Heart left ventricle (tissue), 16 donors: ENCODE results near the gene NAA16. TPM values are rescaled to one million over a fixed set of nuclear protein-coding genes. Genes with fewer than 3 reads are reported as not detected.

Experiments used
- ATAC-seq, 4 donors: fragments of 200-7000 bp; cut with Tn5 transposase; one replicate each; pipeline ENCODE4 v1.9.1; 2020 to 2022; ENCODE audit warnings: moderate library complexity in 4 of 4, mild to moderate bottlenecking in 3 of 4, moderate number of reproducible peaks in 1 of 4
- DNase-seq, 5 donors: peaks; one replicate each; pipeline ENCODE4 v3.0.0-alpha.2; 2020
- H3K27ac ChIP-seq, 12 donors: fragments of 200-600 bp; sonication (generic) in 4 of 12; one replicate each; pipeline versions ENCODE4 v1.5.0 to v1.8.0; 2016 to 2022; ENCODE audit warnings: mild to moderate bottlenecking in 2 of 12
- H3K27me3 ChIP-seq, 9 donors: fragments of 200-600 bp; sonication (generic) in 2 of 9; one replicate each; pipeline versions ENCODE4 v1.5.1 to v1.8.0; 2016 to 2022; ENCODE audit warnings: mild to moderate bottlenecking in 3 of 9
- H3K36me3 ChIP-seq, 9 donors: fragments of 200-600 bp; sonication (generic) in 2 of 9; one replicate each; pipeline versions ENCODE4 v1.5.0 to v1.8.0; 2018 to 2022; ENCODE audit warnings: mild to moderate bottlenecking in 2 of 9
- H3K4me1 ChIP-seq, 12 donors: fragments of 200-600 bp; sonication (generic) in 4 of 12; one replicate each; pipeline versions ENCODE4 v1.5.0 to v1.8.0; 2016 to 2022; ENCODE audit warnings: mild to moderate bottlenecking in 3 of 12
- H3K4me3 ChIP-seq, 12 donors: fragments of 200-600 bp; sonication (generic) in 4 of 12; one replicate each; pipeline versions ENCODE4 v1.5.0 to v1.8.0; 2017 to 2022; ENCODE audit warnings: mild to moderate bottlenecking in 9 of 12, moderate library complexity in 4 of 12
- H3K9me3 ChIP-seq, 12 donors: fragments of 200-600 bp; sonication (generic) in 4 of 12; one replicate each; pipeline versions ENCODE4 v1.5.0 to v1.8.0; 2016 to 2022; ENCODE audit warnings: mild to moderate bottlenecking in 1 of 12
- CTCF ChIP-seq, 12 donors: fragments of 200-600 bp; sonication (generic) in 4 of 12; IDR thresholded peaks; one replicate each; pipeline versions ENCODE4 v1.5.0 to v1.8.0; 2018 to 2022; ENCODE audit warnings: antibody characterized with exemption in 12 of 12, mild to moderate bottlenecking in 5 of 12
- POLR2A ChIP-seq, 2 donors: fragments of 450-650 bp; IDR thresholded peaks; one replicate each; pipeline ENCODE4 v1.6.1; 2017; ENCODE audit warnings: antibody characterized with exemption in 2 of 2, mild to moderate bottlenecking in 2 of 2, moderate library complexity in 2 of 2
- WGBS, 4 donors: extraction: QIAGEN DNeasy Blood & Tissue Kit in 2 of 4; methylation state at CpG; one replicate each; pipeline versions ENCODE4 v1.1.5 to v1.1.7; 2013 to 2018; 5-methylcytosine and 5-hydroxymethylcytosine counted together
- intact Hi-C, 10 donors: fragments of 100-400 bp; cut with DNase I; formaldehyde crosslinking; loops; one replicate each; pipeline versions ENCODE4 v1.11.1 to v1.14.2; 2022
- polyA plus RNA-seq, 2 donors: library from polyadenylated mRNA; stranded (reverse); fragments of 200-250 nt; gene quantifications; one replicate each; pipeline ENCODE4 v1.2.3, GENCODE V29; 2013
- total RNA-seq, 9 donors: library from RNA; depleted of rRNA in 2 of 9; stranded (reverse); fragments of >200 nt in 2 of 9; fragmentation: NEBNext Ultra II Directional in 3 of 9; extraction: Animal tissue kit (Norgen Biotek cat#: 25700) in 3 of 9; gene quantifications; one replicate each; pipeline versions ENCODE4 v1.1.0 to v1.2.4, GENCODE V29; 2016 to 2023
- donor health status: ischemic (EF 13 %, LVEDD 7.1; RV severe dilation, severe dysfunction).
- donor health status: healthy with polysubstance abuse.
- donor health status: DM: no; HTN: yes; CAD: no.
- donor health status: DM: no; HTN: no; CAD: no.
- donor health status: ischemic (EF 25% LVEDD 6.9; RV normal size, moderate dysfunction).
- donor health status: ischemic (EF 25% LVEDD 5.7; RV mildly dilated, moderate dysfunction).
- donor health status: healthy.
- donor health status: DM: yes; HTN: yes; CAD: no.
- donor health status: ischemic (EF 35%, LVEDD 5.7; RV mildly dilated, moderate dysfunction).
- donor health status: nonischemic (EF 11% LVEDD 7.7; RV severe dilation, severe dysfunction).
- donor health status: DM: yes; HTN: yes; CAD: no.
- donor health status: PGD.
- donor health status: ischemic (EF 29% LVEDD 5.4; RV normal size, mild dysfunction).
- donor health status: nonischemic (EF 23%, LVEDD 6.1; RV moderate dilation, normal function).

NAA16 gene
- total and polyA plus RNA-seq, 11 donors, result 3.6 to 10.7 (median 7.3) TPM

GRCh38 chr13:41327994-41328790, 17.1 kb downstream of the NAA16 start:
- Histone ChIP-seq H3K36me3 (peaks cover 0 to 68% (median 32%) of the 10 kb centered on the region in 9 donors), H3K4me3 (no peak overlapping the region), H3K27ac (peak overlapping the region in 8 of 12 donors; percentile 5 to 51 (median 22)), H3K9me3 (no peaks in the 10 kb centered on the region), H3K27me3 (no peaks in the 10 kb centered on the region), H3K4me1 (peaks cover 0 to 24% (median 10%) of the 10 kb centered on the region in 12 donors)
- peak in 3 of 4 donors; percentile 35 to 53 (median 53) for ATAC-seq
- intact Hi-C loops, result no loop called here
- WGBS, 4 donors, result 70 to 75% (median 73%) methylated on average over 3 of the region's 3 CpGs
- DNase-seq, result no peak
- TF ChIP-seq CTCF (IDR thresholded peaks at IDR 0.05) (no peak), POLR2A (IDR thresholded peaks at IDR 0.05) (no peak)

GRCh38 chr13:41332829-41333228, 21.8 kb downstream of the NAA16 start:
- Histone ChIP-seq H3K9me3 (no peaks in the 10 kb centered on the region), H3K27me3 (no peaks in the 10 kb centered on the region), H3K27ac (peak overlapping the region in 6 of 12 donors; percentile 6 to 56 (median 42)), H3K4me3 (no peak overlapping the region), H3K4me1 (peaks cover 0 to 31% (median 9%) of the 10 kb centered on the region in 12 donors), H3K36me3 (peaks cover 0 to 54% (median 12%) of the 10 kb centered on the region in 9 donors)
- ATAC-seq (peak; percentile 66 to 82 (median 77)), DNase-seq (no peak)
- no peak for TF ChIP-seq CTCF (IDR thresholded peaks at IDR 0.05)
- no peak for TF ChIP-seq POLR2A (IDR thresholded peaks at IDR 0.05)
- WGBS, 4 donors, result 74 to 86% (median 79%) methylated on average over 1 of the region's 1 CpG
- intact Hi-C loops, result no loop called here

GRCh38 chr13:41334810-41335209, 23.7 kb downstream of the NAA16 start:
- no peak overlapping the region for H3K4me3 ChIP-seq
- H3K27me3 ChIP-seq, result no peaks in the 10 kb centered on the region
- 81 to 94% (median 93%) methylated on average over 4 of the region's 4 CpGs for WGBS, 4 donors
- ATAC-seq, result no peak
- H3K27ac ChIP-seq, result no peak overlapping the region
- peaks cover 0 to 56% (median 27%) of the 10 kb centered on the region in 9 donors for H3K36me3 ChIP-seq
- TF ChIP-seq CTCF (IDR thresholded peaks at IDR 0.05), result no peak
- no peak for TF ChIP-seq POLR2A (IDR thresholded peaks at IDR 0.05)
- H3K4me1 ChIP-seq, result peaks cover 0 to 24% (median 4%) of the 10 kb centered on the region in 12 donors
- intact Hi-C loops, result no loop called here
- H3K9me3 ChIP-seq, result no peaks in the 10 kb centered on the region
- no peak for DNase-seq

GRCh38 chr13:41344358-41344757, 33.3 kb downstream of the NAA16 start:
- Histone ChIP-seq H3K4me1 (peaks cover 0 to 22% (median 8%) of the 10 kb centered on the region in 12 donors), H3K36me3 (peaks cover 0 to 40% (median 27%) of the 10 kb centered on the region in 9 donors), H3K27me3 (no peaks in the 10 kb centered on the region), H3K4me3 (no peak overlapping the region), H3K9me3 (peaks cover 0 to 8% (median 0%) of the 10 kb centered on the region in 12 donors), H3K27ac (no peak overlapping the region)
- ATAC-seq, result no peak
- DNase-seq, result no peak
- WGBS, 4 donors, result 94 to 98% (median 96%) methylated on average over 4 of the region's 4 CpGs
- TF ChIP-seq POLR2A (IDR thresholded peaks at IDR 0.05) (no peak), CTCF (IDR thresholded peaks at IDR 0.05) (no peak)
- intact Hi-C loops, result no loop called here
